A549 (cell line): ENCODE results near the gene NUCB1.

ENCODE experiments used
- EP300 ChIP-seq, 2 experiments: fragments of >200 bp; sonication (Bioruptor Twin); formaldehyde crosslinking; IDR thresholded peaks; 2 replicates in 1 of 2; 3 replicates in 1 of 2; pipeline ENCODE4 v1.6.1; 2016 to 2017
- JUNB ChIP-seq: fragments of >200 bp; sonication (Bioruptor Twin); formaldehyde crosslinking; IDR thresholded peaks from 2 replicates; pipeline ENCODE4 v1.6.1; 2016
- KDM5A ChIP-seq: fragments of 200-600 bp; sonication (generic); IDR thresholded peaks from 2 replicates; pipeline ENCODE4 v1.6.1; 2016; ENCODE audit warnings: antibody characterized with exemption, mild to moderate bottlenecking
- MAZ ChIP-seq: fragments of 150-350 bp; IDR thresholded peaks from 2 replicates; pipeline ENCODE4 v1.6.1; 2014; ENCODE audit warnings: antibody characterized with exemption, low read depth, low read length, borderline replicate concordance
- POLR2A ChIP-seq: IDR thresholded peaks from 2 replicates; pipeline ENCODE4 v1.6.1; 2012; ENCODE audit warnings: mild to moderate bottlenecking, low read length
- RAD21 ChIP-seq, 2 experiments: fragments of >200 bp in 1 of 2; sonication (Bioruptor Twin) in 1 of 2; formaldehyde crosslinking in 1 of 2; IDR thresholded peaks in 1 of 2; conservative IDR thresholded peaks in 1 of 2; 2 replicates in 1 of 2; 3 replicates in 1 of 2; pipeline ENCODE4 v1.6.1; 2012 to 2018; ENCODE audit warnings: inconsistent platforms in 1 of 2
- TF ChIP-seq, protein P1 (sequence below): fragments of >200 bp; sonication (Bioruptor Twin); formaldehyde crosslinking; IDR thresholded peaks from 3 replicates; pipeline ENCODE4 v1.5.1; 2016
- TF ChIP-seq, protein P2 (sequence below): fragments of 450-650 bp; IDR thresholded peaks from 2 replicates; pipeline ENCODE4 v1.6.1; 2014; ENCODE audit warnings: antibody characterized with exemption

DNA sequence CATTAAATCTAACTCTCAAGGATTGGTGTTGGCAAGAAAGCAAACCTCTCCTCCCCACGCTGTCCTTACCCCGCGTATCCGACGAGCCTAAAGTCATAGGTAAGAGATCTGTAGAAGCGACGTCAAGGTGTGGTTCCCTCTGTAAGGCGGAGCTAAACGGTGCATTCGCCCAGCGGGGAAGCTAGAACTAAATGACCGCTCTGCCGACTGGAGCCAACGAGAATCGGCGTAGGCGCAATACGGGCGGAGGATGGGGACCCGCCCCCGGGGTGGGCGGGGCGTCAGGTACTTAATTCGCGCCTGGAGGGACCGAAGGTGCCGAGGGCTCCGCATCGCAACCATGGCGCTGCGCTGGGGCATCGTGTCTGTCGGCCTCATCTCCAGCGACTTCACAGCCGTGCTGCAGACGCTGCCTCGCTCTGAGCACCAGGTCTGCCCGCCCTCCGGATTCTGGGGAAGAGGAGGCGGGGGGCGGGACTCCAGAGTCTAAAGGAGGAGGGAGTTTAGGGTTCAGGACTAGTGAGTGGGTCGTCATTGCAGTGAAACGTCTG lies 33.3 kb downstream of the NUCB1 start, which contains the start of gene DHDH:
- TF ChIP-seq, protein P1, sequence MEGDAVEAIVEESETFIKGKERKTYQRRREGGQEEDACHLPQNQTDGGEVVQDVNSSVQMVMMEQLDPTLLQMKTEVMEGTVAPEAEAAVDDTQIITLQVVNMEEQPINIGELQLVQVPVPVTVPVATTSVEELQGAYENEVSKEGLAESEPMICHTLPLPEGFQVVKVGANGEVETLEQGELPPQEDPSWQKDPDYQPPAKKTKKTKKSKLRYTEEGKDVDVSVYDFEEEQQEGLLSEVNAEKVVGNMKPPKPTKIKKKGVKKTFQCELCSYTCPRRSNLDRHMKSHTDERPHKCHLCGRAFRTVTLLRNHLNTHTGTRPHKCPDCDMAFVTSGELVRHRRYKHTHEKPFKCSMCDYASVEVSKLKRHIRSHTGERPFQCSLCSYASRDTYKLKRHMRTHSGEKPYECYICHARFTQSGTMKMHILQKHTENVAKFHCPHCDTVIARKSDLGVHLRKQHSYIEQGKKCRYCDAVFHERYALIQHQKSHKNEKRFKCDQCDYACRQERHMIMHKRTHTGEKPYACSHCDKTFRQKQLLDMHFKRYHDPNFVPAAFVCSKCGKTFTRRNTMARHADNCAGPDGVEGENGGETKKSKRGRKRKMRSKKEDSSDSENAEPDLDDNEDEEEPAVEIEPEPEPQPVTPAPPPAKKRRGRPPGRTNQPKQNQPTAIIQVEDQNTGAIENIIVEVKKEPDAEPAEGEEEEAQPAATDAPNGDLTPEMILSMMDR: no peak
- TF ChIP-seq RAD21 (conservative IDR thresholded peaks at IDR 0.05 in 1 of 2, IDR thresholded peaks at IDR 0.05 in 1 of 2) (no peak), POLR2A (peak; percentile 61), EP300 (IDR thresholded peaks at IDR 0.05) (no peak), KDM5A (no peak), MAZ (no peak), JUNB (no peak)
- TF ChIP-seq, protein P2, sequence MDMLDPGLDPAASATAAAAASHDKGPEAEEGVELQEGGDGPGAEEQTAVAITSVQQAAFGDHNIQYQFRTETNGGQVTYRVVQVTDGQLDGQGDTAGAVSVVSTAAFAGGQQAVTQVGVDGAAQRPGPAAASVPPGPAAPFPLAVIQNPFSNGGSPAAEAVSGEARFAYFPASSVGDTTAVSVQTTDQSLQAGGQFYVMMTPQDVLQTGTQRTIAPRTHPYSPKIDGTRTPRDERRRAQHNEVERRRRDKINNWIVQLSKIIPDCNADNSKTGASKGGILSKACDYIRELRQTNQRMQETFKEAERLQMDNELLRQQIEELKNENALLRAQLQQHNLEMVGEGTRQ: no peak
